Ascending aorta (tissue), 2 donors: ENCODE results near the gene CALM3. TPM values are rescaled to one million over a fixed set of nuclear protein-coding genes. Genes with fewer than 3 reads are reported as not detected.
A peak's percentile ranks its signal among the peaks of the same experiment; 100 is the strongest.

Experiments used
- DNase-seq, 2 donors: peaks; one replicate each; pipeline ENCODE4 v3.0.0-alpha.2; 2019; ENCODE audit warnings: low spot score in 2 of 2
- H3K27ac ChIP-seq, 2 donors: fragments of 200-600 bp; sonication (generic); one replicate each; pipeline ENCODE4 v1.5.1; 2016 to 2017; ENCODE audit warnings: mild to moderate bottlenecking in 1 of 2
- H3K27me3 ChIP-seq: fragments of 200-600 bp; sonication (generic); one replicate; pipeline ENCODE4 v1.5.1; 2017
- H3K36me3 ChIP-seq, 2 donors: fragments of 200-600 bp; sonication (generic); one replicate each; pipeline ENCODE4 v1.5.1; 2016
- H3K4me1 ChIP-seq, 2 donors: fragments of 200-600 bp; sonication (generic); one replicate each; pipeline ENCODE4 v1.5.1; 2016 to 2017; ENCODE audit warnings: mild to moderate bottlenecking in 1 of 2
- H3K4me3 ChIP-seq, 2 donors: fragments of 200-600 bp; sonication (generic); one replicate each; pipeline ENCODE4 v1.5.1; 2016 to 2017; ENCODE audit warnings: mild to moderate bottlenecking in 1 of 2
- H3K9me3 ChIP-seq, 2 donors: fragments of 200-600 bp; sonication (generic); one replicate each; pipeline ENCODE4 v1.5.1; 2016
- CTCF ChIP-seq, 3 experiments: fragments of 200-600 bp in 2 of 3; fragments of 450-650 bp in 1 of 3; sonication (generic) in 2 of 3; IDR thresholded peaks; one replicate each; pipeline ENCODE4 v1.5.1; 2016 to 2019; ENCODE audit warnings: antibody characterized with exemption in 3 of 3, mild to moderate bottlenecking in 1 of 3, moderate library complexity in 1 of 3
- intact Hi-C: fragments of 100-400 bp; cut with DNase I; formaldehyde crosslinking; loops from one replicate; pipeline ENCODE4 v1.15.1; 2023
- total RNA-seq: library from RNA; depleted of rRNA; stranded (reverse); fragments of >200 nt; gene quantifications from one replicate; pipeline ENCODE4 v1.1.0, GENCODE V29; 2016

The CALM3 gene
- total RNA-seq, 1 donor from 2014 or later, result 159 TPM

GRCh38 chr19:46606019-46606418 lies 4.9 kb downstream of the CALM3 start:
- H3K4me1 ChIP-seq, result peaks cover 18 to 51% of the 10 kb centered on the region in 2 donors
- H3K27me3 ChIP-seq, result no peaks in the 10 kb centered on the region
- H3K36me3 ChIP-seq, result peaks cover 36 to 54% of the 10 kb centered on the region in 2 donors
- H3K9me3 ChIP-seq, result no peaks in the 10 kb centered on the region
- intact Hi-C loops, result loop anchor here (10.0 kb wide), 1 partner anchor 211 kb away; no protein-coding TSS in a partner anchor
- no peak for TF ChIP-seq CTCF (IDR thresholded peaks at IDR 0.05)
- H3K27ac ChIP-seq, result peak overlapping the region; percentile 93 to 98
- DNase-seq, result peak in 1 of 2 donors; percentile 56
- H3K4me3 ChIP-seq, result peak overlapping the region in 1 of 2 donors; percentile 88

GRCh38 chr19:46606681-46607447 lies 5.7 kb downstream of the CALM3 start:
- peak in 1 of 2 donors; percentile 54 for DNase-seq
- Histone ChIP-seq H3K4me1 (peaks cover 18 to 51% of the 10 kb centered on the region in 2 donors), H3K27ac (peak overlapping the region; percentile 93 to 98), H3K36me3 (peaks cover 36 to 60% of the 10 kb centered on the region in 2 donors), H3K4me3 (no peak overlapping the region), H3K9me3 (no peaks in the 10 kb centered on the region), H3K27me3 (no peaks in the 10 kb centered on the region)
- no peak for TF ChIP-seq CTCF (IDR thresholded peaks at IDR 0.05)
- intact Hi-C loops, result loop anchor here (10.0 kb wide), 1 partner anchor 212 kb away; no protein-coding TSS in a partner anchor

- intact Hi-C loops, result loop anchor here (10.0 kb wide), 1 partner anchor 213 kb away; no protein-coding TSS in a partner anchor
- Histone ChIP-seq H3K4me1 (peaks cover 18 to 50% of the 10 kb centered on the region in 2 donors), H3K27me3 (no peaks in the 10 kb centered on the region), H3K27ac (peak overlapping the region; percentile 93 to 98), H3K4me3 (no peak overlapping the region), H3K9me3 (no peaks in the 10 kb centered on the region), H3K36me3 (peaks cover 36 to 61% of the 10 kb centered on the region in 2 donors)
- TF ChIP-seq CTCF (IDR thresholded peaks at IDR 0.05), result no peak
- DNase-seq, result peak in 1 of 2 donors; percentile 62
Observed at GRCh38 chr19:46607448-46607841, 6.3 kb downstream of the CALM3 start.

GRCh38 chr19:46608178-46608577 lies 7.0 kb downstream of the CALM3 start:
- Histone ChIP-seq H3K36me3 (peaks cover 36 to 61% of the 10 kb centered on the region in 2 donors), H3K27me3 (no peaks in the 10 kb centered on the region), H3K4me1 (peaks cover 18 to 44% of the 10 kb centered on the region in 2 donors), H3K4me3 (no peak overlapping the region), H3K9me3 (no peaks in the 10 kb centered on the region), H3K27ac (peak overlapping the region; percentile 93 to 98)
- intact Hi-C loops, result loop anchor here (10.0 kb wide), 1 partner anchor 213 kb away; no protein-coding TSS in a partner anchor
- DNase-seq, result peak in 1 of 2 donors; percentile 50
- no peak for TF ChIP-seq CTCF (IDR thresholded peaks at IDR 0.05)

GRCh38 chr19:46608581-46609345 lies 7.6 kb downstream of the CALM3 start:
- peak overlapping the region in 1 of 2 donors; percentile 93 for H3K27ac ChIP-seq
- H3K9me3 ChIP-seq, result no peaks in the 10 kb centered on the region
- no peak for TF ChIP-seq CTCF (IDR thresholded peaks at IDR 0.05)
- no peaks in the 10 kb centered on the region for H3K27me3 ChIP-seq
- DNase-seq, result peak in 1 of 2 donors; percentile 58
- no peak overlapping the region for H3K4me3 ChIP-seq
- intact Hi-C loops, result loop anchor here (10.0 kb wide), 1 partner anchor 214 kb away; no protein-coding TSS in a partner anchor
- peaks cover 15 to 38% of the 10 kb centered on the region in 2 donors for H3K4me1 ChIP-seq
- peaks cover 36 to 61% of the 10 kb centered on the region in 2 donors for H3K36me3 ChIP-seq
